NB4 (cell line): Measurements from ENCODE around the gene ZP4.

Experiments used
- CTCF ChIP-seq: IDR thresholded peaks from one replicate; pipeline ENCODE4 v1.5.1; 2012; ENCODE audit warnings: low read depth, low read length
- POLR2A ChIP-seq: IDR thresholded peaks from 2 replicates; pipeline ENCODE4 v1.6.1; 2011; ENCODE audit warnings: mild to moderate bottlenecking; ENCODE audit not compliant: insufficient read length; ENCODE audit errors: extremely low read depth

GRCh38 chr1:237838320-237838719 lies 52.4 kb downstream of the ZP4 start:
- no peak for TF ChIP-seq CTCF
- TF ChIP-seq POLR2A, result no peak
